Activated CD4-positive, alpha-beta T cell treated with anti-CD3 and anti-CD28 coated beads for 1 hour (primary cell): Measurements from ENCODE around the gene FHIP2A.
A peak's percentile ranks its signal among the peaks of the same experiment; 100 is the strongest.
"Not testable (repeated sequence)": the region's sequence is repeated elsewhere in the genome, so short reads cannot be mapped to it uniquely, and the experiment has no call there.

Experiments used
- DNase-seq: peaks from one replicate; pipeline ENCODE4 v3.0.0-alpha.2; 2020

FHIP2A gene, protein sequence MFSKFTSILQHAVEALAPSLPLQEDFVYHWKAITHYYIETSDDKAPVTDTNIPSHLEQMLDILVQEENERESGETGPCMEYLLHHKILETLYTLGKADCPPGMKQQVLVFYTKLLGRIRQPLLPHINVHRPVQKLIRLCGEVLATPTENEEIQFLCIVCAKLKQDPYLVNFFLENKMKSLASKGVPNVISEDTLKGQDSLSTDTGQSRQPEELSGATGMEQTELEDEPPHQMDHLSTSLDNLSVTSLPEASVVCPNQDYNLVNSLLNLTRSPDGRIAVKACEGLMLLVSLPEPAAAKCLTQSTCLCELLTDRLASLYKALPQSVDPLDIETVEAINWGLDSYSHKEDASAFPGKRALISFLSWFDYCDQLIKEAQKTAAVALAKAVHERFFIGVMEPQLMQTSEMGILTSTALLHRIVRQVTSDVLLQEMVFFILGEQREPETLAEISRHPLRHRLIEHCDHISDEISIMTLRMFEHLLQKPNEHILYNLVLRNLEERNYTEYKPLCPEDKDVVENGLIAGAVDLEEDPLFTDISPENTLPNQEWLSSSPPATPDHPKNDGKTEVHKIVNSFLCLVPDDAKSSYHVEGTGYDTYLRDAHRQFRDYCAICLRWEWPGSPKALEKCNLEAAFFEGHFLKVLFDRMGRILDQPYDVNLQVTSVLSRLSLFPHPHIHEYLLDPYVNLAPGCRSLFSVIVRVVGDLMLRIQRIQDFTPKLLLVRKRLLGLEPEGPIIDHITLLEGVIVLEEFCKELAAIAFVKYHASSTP

GRCh38 chr10:114821293-114821914 is at the start of gene FHIP2A:
Gene FHIP2A, plus strand, starts transcription at chr10:114821780. Its CDS starts 299 bp downstream, at chr10:114822079.
- DNase-seq: peak; percentile 72

DNA sequence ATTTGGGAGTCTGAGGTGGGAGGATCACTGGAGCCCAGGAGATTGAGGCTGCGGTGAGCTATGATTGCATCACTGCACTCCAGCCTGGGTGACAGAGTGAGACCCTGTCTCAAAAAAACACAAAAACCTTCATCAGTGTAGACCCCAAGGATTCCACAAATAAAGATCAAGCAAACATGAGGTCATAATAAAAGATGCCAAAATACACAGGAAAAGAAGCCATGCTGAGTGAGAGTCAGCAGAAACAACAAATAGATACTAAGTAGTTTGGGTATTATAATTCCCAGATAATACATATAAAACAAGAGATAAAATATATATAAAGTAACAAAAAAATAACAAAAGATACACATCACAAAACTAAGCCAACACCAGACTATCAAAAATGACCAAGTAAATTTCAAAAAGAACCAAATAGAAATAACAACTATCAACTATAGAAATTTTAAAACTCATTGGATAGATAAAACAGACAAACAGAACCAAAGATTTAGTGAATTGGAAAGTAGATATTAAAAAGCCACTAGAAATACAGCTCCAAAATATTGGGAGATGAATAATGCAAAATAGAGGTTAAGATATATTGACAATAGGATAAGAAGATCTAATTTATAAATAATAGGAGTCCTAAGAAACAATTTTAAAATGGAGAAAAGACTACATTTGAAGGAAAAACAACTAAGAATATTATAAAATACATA is 48.9 kb upstream of the FHIP2A start:
- DNase-seq: no peak

- no peak for DNase-seq
Observed at GRCh38 chr10:114773197-114773532, 48.4 kb upstream of the FHIP2A start.

DNA sequence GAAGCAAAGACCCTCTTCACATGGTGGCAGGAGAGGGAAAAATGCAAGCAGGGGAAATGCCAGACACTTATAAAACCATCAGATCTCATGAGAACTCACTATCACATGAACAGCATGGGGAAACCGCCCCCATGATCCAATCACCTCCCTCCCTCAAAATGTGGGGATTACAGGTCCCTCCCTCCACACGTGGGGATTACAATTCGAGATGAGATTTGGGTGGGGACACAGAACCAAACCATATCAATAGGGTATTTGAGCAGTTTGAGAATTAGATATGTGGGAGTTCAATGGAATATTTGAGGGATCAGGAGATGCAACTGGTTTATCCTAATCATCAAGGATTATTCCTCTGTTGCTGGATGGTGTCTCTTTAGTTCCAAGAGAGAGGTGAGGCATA is 46.5 kb upstream of the FHIP2A start:
- not testable (repeated sequence) for DNase-seq

- DNase-seq: no peak
Observed at GRCh38 chr10:114777415-114777814, 44.2 kb upstream of the FHIP2A start.

GRCh38 chr10:114779803-114780576 is 41.6 kb upstream of the FHIP2A start:
- DNase-seq: no peak

DNA sequence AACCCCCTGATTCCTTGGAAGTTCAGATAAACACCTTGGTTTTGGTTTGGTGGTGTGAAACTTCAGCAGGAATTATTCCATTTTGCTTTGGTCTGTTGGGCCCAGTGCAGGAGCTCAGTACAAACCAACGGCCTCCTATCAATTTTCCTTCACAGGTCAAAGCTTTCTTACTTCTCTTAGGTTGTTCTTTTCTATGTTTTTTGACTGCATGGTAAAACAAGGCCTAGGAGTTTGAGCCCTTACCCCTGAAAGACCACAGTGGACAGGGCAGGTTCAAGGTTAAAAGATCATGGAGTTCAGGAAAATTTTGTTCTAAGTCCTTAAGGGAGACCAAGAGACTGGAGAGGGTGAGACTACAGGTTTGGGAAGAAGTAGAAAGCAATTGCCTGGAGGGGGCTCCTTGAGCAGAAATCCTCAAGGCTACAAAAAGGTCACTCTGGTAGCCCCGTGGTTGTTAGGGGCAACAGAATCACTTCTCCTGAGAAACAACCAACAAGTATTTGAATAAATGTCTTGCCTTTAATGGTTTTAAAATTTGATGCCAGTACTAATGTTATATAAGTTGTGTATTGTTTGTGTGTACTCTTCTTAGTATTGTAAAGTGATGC is 40.9 kb upstream of the FHIP2A start:
- DNase-seq: no peak

DNA sequence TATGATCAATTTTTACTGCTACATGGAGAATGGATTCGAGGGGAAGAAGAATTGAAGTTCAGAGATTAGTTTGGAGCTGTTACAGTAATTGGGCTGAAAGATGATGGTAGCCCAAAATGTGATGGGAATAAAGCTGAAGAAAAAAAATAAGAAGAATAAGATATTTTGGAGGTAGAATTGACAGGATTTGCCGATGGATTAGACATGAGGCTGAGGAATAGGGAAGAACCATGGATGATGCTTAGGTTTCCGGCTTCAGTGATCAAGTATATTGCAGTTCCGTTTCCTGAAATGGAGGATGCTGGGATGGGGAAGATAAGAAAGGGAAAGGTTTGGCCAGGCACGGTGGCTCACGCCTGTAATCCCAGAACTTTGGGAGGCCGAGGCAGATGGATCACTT is 38.9 kb upstream of the FHIP2A start:
- DNase-seq: no peak

- no peak for DNase-seq
Observed at GRCh38 chr10:114783686-114784085, 37.9 kb upstream of the FHIP2A start.

DNA sequence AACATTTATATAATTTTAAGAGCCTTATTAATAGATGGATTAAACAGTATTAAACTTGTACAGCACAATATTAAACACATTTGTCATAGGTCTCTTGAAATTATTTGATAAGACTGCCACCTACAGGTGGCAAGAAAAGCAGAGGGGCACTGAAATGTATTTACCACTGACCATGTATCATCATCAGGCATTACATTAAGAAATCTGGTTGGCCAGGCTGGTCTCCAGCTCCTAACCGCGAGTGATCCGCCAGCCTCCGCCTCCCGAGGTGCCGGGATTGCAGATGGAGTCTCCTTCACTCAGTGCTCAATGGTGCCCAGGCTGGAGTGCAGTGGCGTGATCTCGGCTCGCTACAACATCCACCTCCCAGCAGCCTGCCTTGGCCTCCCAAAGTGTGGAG is 35.1 kb upstream of the FHIP2A start:
- not testable (repeated sequence) for DNase-seq

GRCh38 chr10:114787131-114787530 is 34.4 kb upstream of the FHIP2A start:
- DNase-seq: not testable (repeated sequence)

- no peak for DNase-seq
Observed at GRCh38 chr10:114791768-114792167, 29.8 kb upstream of the FHIP2A start.

DNA sequence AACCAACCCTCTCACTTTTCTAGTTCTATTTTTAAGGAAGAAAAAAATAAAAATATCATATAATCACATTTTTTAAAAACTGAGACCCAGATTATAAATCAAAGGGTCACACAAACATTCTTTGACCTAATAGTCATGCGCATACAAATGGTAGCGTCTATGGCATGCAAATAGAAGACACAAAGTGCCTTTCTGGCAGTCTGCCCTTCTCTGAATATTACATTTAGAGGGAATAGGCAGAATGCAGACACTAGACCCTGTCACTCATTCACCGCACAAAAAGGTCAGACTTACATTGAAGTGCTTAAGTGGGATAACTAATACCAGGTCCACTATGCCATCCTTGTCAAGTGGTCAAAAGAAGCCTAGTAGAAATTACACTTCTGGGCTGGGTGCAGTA is 26.5 kb upstream of the FHIP2A start:
- DNase-seq: no peak

DNA sequence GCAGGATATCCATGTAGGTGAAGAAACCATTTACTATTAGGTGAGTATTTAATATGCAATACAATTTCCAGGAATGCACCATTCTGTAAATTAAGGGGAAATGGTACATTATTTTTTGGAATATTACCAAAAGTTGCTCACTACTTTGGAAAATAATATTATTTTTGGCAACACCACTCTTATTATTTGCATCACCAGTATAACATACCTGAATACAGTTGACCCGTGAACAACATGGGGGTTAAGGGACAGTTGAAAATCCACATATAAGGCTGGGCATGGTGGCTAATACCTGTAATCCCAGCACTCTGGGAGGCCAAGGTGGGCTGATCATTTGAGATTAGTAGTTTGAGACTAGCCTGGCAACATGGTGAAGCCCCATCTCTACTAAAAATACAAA is 21.2 kb upstream of the FHIP2A start:
- no peak for DNase-seq

DNA sequence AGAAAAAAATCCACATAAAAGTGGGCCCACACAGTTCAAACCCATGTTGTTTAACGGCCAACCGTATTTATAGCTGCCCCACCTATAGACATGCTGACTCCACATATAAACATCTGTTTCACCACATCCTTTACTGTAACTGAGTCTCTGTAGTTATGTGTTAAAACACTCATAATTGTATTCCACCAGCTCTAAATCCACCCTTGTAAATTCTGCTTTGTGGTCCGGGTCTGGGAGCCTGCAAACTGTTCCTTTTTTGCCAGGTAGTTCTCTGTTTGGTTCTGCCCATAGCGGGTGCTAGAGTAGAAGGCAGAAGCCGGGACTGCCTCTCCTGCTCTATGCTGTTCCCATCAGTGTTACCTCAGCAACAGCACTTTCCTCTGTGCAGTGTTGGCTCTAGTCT is 20.2 kb upstream of the FHIP2A start:
- no peak for DNase-seq

- no peak for DNase-seq
Observed at GRCh38 chr10:114802177-114802576, 19.4 kb upstream of the FHIP2A start.

GRCh38 chr10:114806562-114807391 is 14.8 kb upstream of the FHIP2A start:
- no peak for DNase-seq

DNA sequence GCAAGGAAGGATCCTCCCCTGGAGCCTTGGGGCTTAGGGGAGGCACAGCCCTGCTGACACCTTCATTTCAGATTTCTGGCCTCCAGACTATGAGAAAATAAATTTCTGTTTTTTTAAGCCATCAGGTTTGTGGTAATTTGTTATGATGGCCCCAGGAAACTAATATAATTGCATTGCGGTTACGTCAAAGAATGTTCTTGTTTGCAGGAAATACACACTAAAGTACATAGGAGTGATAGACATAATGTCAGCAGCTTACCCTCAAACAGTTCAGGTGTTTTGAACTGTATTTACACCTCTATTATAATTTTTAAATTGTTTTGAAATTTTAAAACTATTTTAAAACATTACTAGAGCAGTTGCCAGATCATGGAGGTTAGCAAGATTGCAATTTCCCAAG is 12.6 kb upstream of the FHIP2A start:
- no peak for DNase-seq

DNA sequence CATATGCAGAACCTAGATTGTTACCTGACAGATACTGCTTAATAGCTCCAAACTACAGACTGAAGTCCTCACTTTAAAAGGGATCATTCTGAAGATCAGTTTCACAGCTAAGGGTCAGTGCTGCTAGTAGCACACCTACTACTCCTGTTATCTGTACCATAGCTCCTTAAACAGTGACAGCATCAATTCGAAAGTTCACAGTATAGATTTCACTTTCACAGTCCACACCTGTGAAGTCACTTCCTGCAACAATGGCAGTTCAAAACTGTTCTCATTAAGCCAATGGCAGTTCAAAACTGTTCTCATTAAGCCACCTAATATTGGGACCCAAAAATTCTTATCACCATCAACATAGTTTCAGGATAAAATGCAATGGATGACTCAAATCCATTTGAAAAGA is 10.7 kb upstream of the FHIP2A start:
- DNase-seq: no peak

DNA sequence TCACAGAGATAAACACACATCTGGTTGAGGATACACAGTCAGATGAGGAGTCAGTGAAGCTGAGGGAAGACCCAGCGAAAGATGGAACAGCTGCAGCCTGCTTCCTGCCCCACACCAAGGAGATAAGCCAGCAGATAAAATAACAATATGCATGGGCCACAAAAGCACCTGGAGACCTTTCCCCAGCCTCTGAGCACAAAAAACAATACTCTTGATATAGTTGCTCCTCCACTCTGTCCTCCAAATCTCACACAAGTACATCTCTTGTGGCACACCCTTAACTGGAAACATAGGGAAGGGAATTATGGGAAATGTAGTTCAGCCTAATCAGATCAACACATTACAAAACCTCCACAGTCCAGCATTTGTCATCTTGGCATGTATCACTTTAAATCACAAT is 9.7 kb upstream of the FHIP2A start:
- no peak for DNase-seq

DNA sequence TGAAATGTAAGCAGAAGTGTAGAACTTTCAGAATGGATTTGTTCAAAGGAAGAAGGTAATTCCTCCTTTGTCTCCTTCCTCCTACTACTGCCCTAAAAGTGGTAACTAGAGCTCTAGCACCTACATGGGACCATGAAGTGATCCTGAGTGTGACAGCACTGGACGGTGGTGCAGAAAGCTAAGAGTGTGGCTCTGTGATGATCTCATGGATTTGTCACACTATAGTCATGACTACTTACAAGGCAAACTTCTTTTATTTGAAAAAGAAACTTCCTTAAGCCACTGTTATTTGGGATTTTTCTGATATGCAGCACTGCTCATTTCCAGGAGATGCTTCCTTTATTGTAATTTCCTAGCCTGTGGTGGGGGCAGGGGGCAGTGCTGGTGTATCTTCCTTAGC is 5.8 kb upstream of the FHIP2A start:
- no peak for DNase-seq
